ENCODE data around the gene DIS3L2. TPM values are rescaled to one million over a fixed set of nuclear protein-coding genes. Genes with fewer than 3 reads are reported as not detected.
"Not testable (repeated sequence)": the region's sequence is repeated elsewhere in the genome, so short reads cannot be mapped to it uniquely, and the experiment has no call there.

Gene DIS3L2
- total RNA-seq, 2 experiments from 2014 or later, result 20.2 to 20.6 TPM

- Histone ChIP-seq H2AFZ (ENCODE audit: low read length) (no peak overlapping the region), H3K36me3 (ENCODE audit: insufficient read depth, low read length) (no peaks in the 10 kb centered on the region), H3K9me2 (ENCODE audit: insufficient read depth, low read length) (no peaks in the 10 kb centered on the region), H3K4me2 (ENCODE audit: low read length) (no peak overlapping the region), H3K4me3 (ENCODE audit: low read depth, low read length, poor library complexity, severe bottlenecking) (no peak overlapping the region), H4K20me1 (ENCODE audit: insufficient read depth, low read length) (no peaks in the 10 kb centered on the region), H3K79me2 (ENCODE audit: insufficient read depth, low read depth, low read length) (no peaks in the 10 kb centered on the region), H3K4me1 (ENCODE audit: insufficient read depth, low read length, poor library complexity, severe bottlenecking) (peaks cover 14% of the 10 kb centered on the region), H3K27ac (ENCODE audit: low read depth, low read length, poor library complexity, severe bottlenecking) (no peak overlapping the region), H3K9me3 (ENCODE audit: low read length) (no peaks in the 10 kb centered on the region)
- CTCF ChIA-PET (ENCODE audit: unreplicated experiment), result no interaction called here
- no peak for DNase-seq (ENCODE audit: low spot score)
- TF ChIP-seq CTCF (conservative IDR thresholded peaks at IDR 0.05; ENCODE audit: low read length), result no peak
- intact Hi-C loops (cut with micrococcal nuclease; ENCODE audit: unreplicated experiment), result loop anchor here (2.0 to 5.0 kb wide), 2 partner anchors 111 to 193 kb away; partner anchors contain the start of gene PRSS56
- POLR2A ChIA-PET, result no interaction called here
- BruUV-seq (replicated peaks), result no TSS peak
Measured at GRCh38 chr2:232329716-232330067, 368.2 kb downstream of the DIS3L2 start.

- DNase-seq (ENCODE audit: low spot score), result no peak
- ChIA-PET CTCF (ENCODE audit: unreplicated experiment) (interaction anchor here (0.6 kb wide), 1 partner anchor 141 kb away, joined by 4 read pairs; no protein-coding TSS in a partner anchor), POLR2A (no interaction called here)
- H3K27ac ChIP-seq (ENCODE audit: low read depth, low read length, poor library complexity, severe bottlenecking), result no peak overlapping the region
- intact Hi-C loops (cut with micrococcal nuclease; ENCODE audit: unreplicated experiment), result no loop called here
- no peak overlapping the region for H3K4me2 ChIP-seq (ENCODE audit: low read length)
- no peaks in the 10 kb centered on the region for H3K36me3 ChIP-seq (ENCODE audit: insufficient read depth, low read length)
- no peaks in the 10 kb centered on the region for H3K79me2 ChIP-seq (ENCODE audit: insufficient read depth, low read depth, low read length)
- H3K9me3 ChIP-seq (ENCODE audit: low read length), result no peaks in the 10 kb centered on the region
- no peak overlapping the region for H3K4me3 ChIP-seq (ENCODE audit: low read depth, low read length, poor library complexity, severe bottlenecking)
- BruUV-seq (replicated peaks), result no TSS peak
- TF ChIP-seq CTCF (conservative IDR thresholded peaks at IDR 0.05; ENCODE audit: low read length) (no peak), EZH2phosphoT487 (IDR thresholded peaks at IDR 0.05; ENCODE audit: borderline replicate concordance, low read depth, low read length) (no peak)
- peaks cover 14% of the 10 kb centered on the region for H3K4me1 ChIP-seq (ENCODE audit: insufficient read depth, low read length, poor library complexity, severe bottlenecking)
- no peak overlapping the region for H2AFZ ChIP-seq (ENCODE audit: low read length)
- no peaks in the 10 kb centered on the region for H4K20me1 ChIP-seq (ENCODE audit: insufficient read depth, low read length)
- H3K9me2 ChIP-seq (ENCODE audit: insufficient read depth, low read length), result no peaks in the 10 kb centered on the region
Measured at GRCh38 chr2:232330068-232330999, 368.8 kb downstream of the DIS3L2 start.

GRCh38 chr2:232331061-232331460, 369.5 kb downstream of the DIS3L2 start:
- CTCF ChIA-PET (ENCODE audit: unreplicated experiment); DNase-seq (ENCODE audit: low spot score); POLR2A ChIA-PET: not testable (repeated sequence)

GRCh38 chr2:232331641-232332040, 370.1 kb downstream of the DIS3L2 start:
- H3K9me2 ChIP-seq (ENCODE audit: insufficient read depth, low read length); H3K27ac ChIP-seq (ENCODE audit: low read depth, low read length, poor library complexity, severe bottlenecking); H4K20me1 ChIP-seq (ENCODE audit: insufficient read depth, low read length); H2AFZ ChIP-seq (ENCODE audit: low read length); H3K4me3 ChIP-seq (ENCODE audit: low read depth, low read length, poor library complexity, severe bottlenecking); H3K4me2 ChIP-seq (ENCODE audit: low read length); DNase-seq (ENCODE audit: low spot score); H3K79me2 ChIP-seq (ENCODE audit: insufficient read depth, low read depth, low read length); intact Hi-C loops (cut with micrococcal nuclease; ENCODE audit: unreplicated experiment); H3K36me3 ChIP-seq (ENCODE audit: insufficient read depth, low read length); BruUV-seq (replicated peaks); H3K9me3 ChIP-seq (ENCODE audit: low read length); CTCF ChIA-PET (ENCODE audit: unreplicated experiment); POLR2A ChIA-PET: not testable (repeated sequence)
- H3K4me1 ChIP-seq (ENCODE audit: insufficient read depth, low read length, poor library complexity, severe bottlenecking), result peaks cover 14% of the 10 kb centered on the region

More at GRCh38 chr2:232331061-232331460, 369.5 kb downstream of the DIS3L2 start:
- peaks cover 14% of the 10 kb centered on the region for H3K4me1 ChIP-seq (ENCODE audit: insufficient read depth, low read length, poor library complexity, severe bottlenecking)
- H3K9me2 ChIP-seq (ENCODE audit: insufficient read depth, low read length); H3K79me2 ChIP-seq (ENCODE audit: insufficient read depth, low read depth, low read length); intact Hi-C loops (cut with micrococcal nuclease; ENCODE audit: unreplicated experiment); H3K27ac ChIP-seq (ENCODE audit: low read depth, low read length, poor library complexity, severe bottlenecking); H3K9me3 ChIP-seq (ENCODE audit: low read length); H3K4me3 ChIP-seq (ENCODE audit: low read depth, low read length, poor library complexity, severe bottlenecking); BruUV-seq (replicated peaks); H4K20me1 ChIP-seq (ENCODE audit: insufficient read depth, low read length); H3K36me3 ChIP-seq (ENCODE audit: insufficient read depth, low read length); H3K4me2 ChIP-seq (ENCODE audit: low read length); H2AFZ ChIP-seq (ENCODE audit: low read length): not testable (repeated sequence)

GRCh38 chr2:232332244-232332939, 370.9 kb downstream of the DIS3L2 start:
- H3K4me3 ChIP-seq (ENCODE audit: low read depth, low read length, poor library complexity, severe bottlenecking); H4K20me1 ChIP-seq (ENCODE audit: insufficient read depth, low read length); H3K27ac ChIP-seq (ENCODE audit: low read depth, low read length, poor library complexity, severe bottlenecking); BruUV-seq (replicated peaks); H3K9me2 ChIP-seq (ENCODE audit: insufficient read depth, low read length); H3K9me3 ChIP-seq (ENCODE audit: low read length); H3K36me3 ChIP-seq (ENCODE audit: insufficient read depth, low read length); H3K79me2 ChIP-seq (ENCODE audit: insufficient read depth, low read depth, low read length); H3K4me2 ChIP-seq (ENCODE audit: low read length); H2AFZ ChIP-seq (ENCODE audit: low read length); POLR2A ChIA-PET; intact Hi-C loops (cut with micrococcal nuclease; ENCODE audit: unreplicated experiment); CTCF ChIA-PET (ENCODE audit: unreplicated experiment); DNase-seq (ENCODE audit: low spot score): not testable (repeated sequence)
- peaks cover 12% of the 10 kb centered on the region for H3K4me1 ChIP-seq (ENCODE audit: insufficient read depth, low read length, poor library complexity, severe bottlenecking)

Data from OCI-LY7 (cell line).